Kidney (tissue), 14 donors: ENCODE results near the gene TMEM17. TPM values are rescaled to one million over a fixed set of nuclear protein-coding genes. Genes with fewer than 3 reads are reported as not detected.
A peak's percentile ranks its signal among the peaks of the same experiment; 100 is the strongest.

ENCODE experiments used
- DNase-seq, 5 donors: peaks; one replicate each; pipeline ENCODE4 v3.0.0-alpha.2; 2013 to 2020
- FAIRE-seq: peaks from 2 replicates; lab custom pipeline; 2012; peaks lifted over from hg19 to GRCh38; lab: Jason Lieb, UNC
- H3K27ac ChIP-seq, 2 donors: one replicate each; pipeline ENCODE4 v1.7.0; 2013; ENCODE audit warnings: low read depth in 2 of 2, low read length in 2 of 2, inconsistent platforms in 1 of 2
- H3K27me3 ChIP-seq: one replicate; pipeline ENCODE4 v1.7.1; 2013; ENCODE audit warnings: low read length, inconsistent platforms; ENCODE audit not compliant: control insufficient read depth, insufficient read depth
- H3K36me3 ChIP-seq, 3 donors: one replicate each; pipeline versions ENCODE4 v1.7.0 to v1.7.1; 2013; ENCODE audit warnings: low read length in 3 of 3, control low read depth in 1 of 3, inconsistent platforms in 1 of 3; ENCODE audit not compliant: insufficient read depth in 3 of 3, control insufficient read depth in 2 of 3
- H3K4me1 ChIP-seq, 3 donors: one replicate each; pipeline versions ENCODE4 v1.7.0 to v1.7.1; 2013; ENCODE audit warnings: low read length in 3 of 3, inconsistent platforms in 1 of 3, low read depth in 1 of 3; ENCODE audit not compliant: control insufficient read depth in 2 of 3, insufficient read depth in 2 of 3
- H3K4me3 ChIP-seq, 3 donors: one replicate each; pipeline versions ENCODE4 v1.7.0 to v1.8.1; 2013; ENCODE audit warnings: low read length in 3 of 3, control low read depth in 1 of 3, inconsistent platforms in 1 of 3
- H3K9ac ChIP-seq, 3 donors: one replicate each; pipeline versions ENCODE4 v1.7.0 to v1.7.1; 2013; ENCODE audit warnings: low read length in 3 of 3, control low read depth in 1 of 3, inconsistent platforms in 1 of 3
- H3K9me3 ChIP-seq, 3 donors: one replicate each; pipeline versions ENCODE4 v1.7.0 to v1.7.1; 2013; ENCODE audit warnings: low read length in 3 of 3, control low read depth in 1 of 3, inconsistent platforms in 1 of 3; ENCODE audit not compliant: control insufficient read depth in 2 of 3, insufficient read depth in 1 of 3
- CTCF ChIP-seq: IDR thresholded peaks from 3 replicates; pipeline ENCODE4 v1.5.1; 2012; ENCODE audit warnings: mild to moderate bottlenecking, moderate library complexity, borderline replicate concordance; ENCODE audit not compliant: insufficient read depth; ENCODE audit errors: extremely low read depth
- intact Hi-C: fragments of 100-400 bp; cut with DNase I; formaldehyde crosslinking; loops from one replicate; pipeline ENCODE4 v1.11.1; 2022
- polyA plus RNA-seq: library from polyadenylated mRNA; stranded (reverse); fragments of 350-450 nt; fragmentation: Illumina TruSeq; extraction: RNeasy Lipid Tissue Mini Kit (QIAGEN cat#74804); gene quantifications from one replicate; pipeline ENCODE4 v1.2.3, GENCODE V29; 2014; ENCODE audit warnings: low read depth, low replicate concordance; ENCODE audit not compliant: insufficient read depth
- total RNA-seq: library from RNA; stranded (reverse); fragmentation: NEBNext Ultra II Directional; extraction: Animal tissue kit (Norgen Biotek cat#: 25700); gene quantifications from one replicate; pipeline ENCODE4 v1.2.1, GENCODE V29; 2021
- donor health status: control.
- donor health status: control.
- donor health status: control.
- donor health status: control.
- donor health status: control.
- donor health status: DM: yes; HTN: yes; CAD: no.
- donor health status: Normal renal cell carcinoma (clear cell type).

Gene TMEM17
- total and polyA plus RNA-seq, 2 donors from 2014 or later, result 3.2 to 4.2 TPM

GRCh38 chr2:62456721-62457539 is 49.1 kb downstream of the TMEM17 start:
- intact Hi-C loops, result loop anchor here (5.0 kb wide), 1 partner anchor 315 kb away; no protein-coding TSS in a partner anchor
- peak overlapping the region; percentile 75 to 78 for H3K27ac ChIP-seq
- no peaks in the 10 kb centered on the region for H3K9me3 ChIP-seq
- peak overlapping the region in 2 of 3 donors; percentile 29 to 56 for H3K9ac ChIP-seq
- no peaks in the 10 kb centered on the region for H3K36me3 ChIP-seq
- TF ChIP-seq CTCF, result peak; percentile 90
- no peaks in the 10 kb centered on the region for H3K27me3 ChIP-seq
- DNase-seq, result peak; percentile 74 to 92 (median 85)
- H3K4me3 ChIP-seq, result peak overlapping the region; percentile 36 to 73 (median 59)
- peaks cover 0 to 7% (median 3%) of the 10 kb centered on the region in 3 donors for H3K4me1 ChIP-seq
- FAIRE-seq, result no peak

- H3K36me3 ChIP-seq, result no peaks in the 10 kb centered on the region
- no peaks in the 10 kb centered on the region for H3K9me3 ChIP-seq
- H3K4me1 ChIP-seq, result peaks cover 0 to 15% (median 3%) of the 10 kb centered on the region in 3 donors
- intact Hi-C loops, result loop anchor here (5.0 kb wide), 1 partner anchor 316 kb away; no protein-coding TSS in a partner anchor
- no peak overlapping the region for H3K4me3 ChIP-seq
- DNase-seq (no peak), FAIRE-seq (no peak)
- peak overlapping the region in 1 of 3 donors; percentile 56 for H3K9ac ChIP-seq
- H3K27ac ChIP-seq, result no peak overlapping the region
- no peak for TF ChIP-seq CTCF
- H3K27me3 ChIP-seq, result no peaks in the 10 kb centered on the region
Measured at GRCh38 chr2:62455957-62456692, 49.9 kb downstream of the TMEM17 start.

GRCh38 chr2:62453955-62454354 is 52.0 kb downstream of the TMEM17 start:
- intact Hi-C loops, result no loop called here
- Histone ChIP-seq H3K27me3 (no peaks in the 10 kb centered on the region), H3K4me1 (peaks cover 0 to 15% (median 7%) of the 10 kb centered on the region in 3 donors), H3K36me3 (no peaks in the 10 kb centered on the region), H3K9me3 (no peaks in the 10 kb centered on the region), H3K9ac (no peak overlapping the region), H3K4me3 (no peak overlapping the region), H3K27ac (no peak overlapping the region)
- TF ChIP-seq CTCF, result no peak
- DNase-seq (no peak), FAIRE-seq (no peak)
